ENCODE measurements around the gene SPSB3. TPM values are rescaled to one million over a fixed set of nuclear protein-coding genes. Genes with fewer than 3 reads are reported as not detected.
"Not testable (repeated sequence)": the region's sequence is repeated elsewhere in the genome, so short reads cannot be mapped to it uniquely, and the experiment has no call there.

The SPSB3 gene
- total RNA-seq, 1 donor from 2014 or later, result 36.1 TPM

DNA sequence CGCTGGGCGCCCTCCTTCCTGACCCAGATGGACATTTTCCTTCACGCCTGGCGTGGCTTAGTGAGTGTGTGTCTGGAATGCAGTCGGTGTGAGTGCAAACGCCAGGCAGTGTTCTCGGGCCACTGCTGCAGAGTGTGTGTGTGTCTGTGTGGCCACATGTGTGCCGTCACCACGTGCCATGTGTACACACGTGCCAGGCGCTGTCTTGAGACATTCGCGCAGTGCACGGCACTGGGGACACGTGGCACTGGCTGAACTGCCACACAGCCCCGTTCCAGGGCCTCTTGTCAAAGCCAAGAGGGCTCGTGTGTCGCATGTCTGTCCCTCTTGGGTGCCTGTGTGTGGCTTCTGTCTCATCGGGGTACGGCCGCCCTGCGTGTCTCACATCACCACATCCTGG lies 47.6 kb downstream of the SPSB3 start:
- DNase-seq (ENCODE audit: missing footprints), result no peak
- no peak for ATAC-seq
- intact Hi-C loops (cut with DNase I), result no loop called here

GRCh38 chr16:1734123-1734522 lies 48.2 kb downstream of the SPSB3 start:
- ATAC-seq (peak; percentile 30), DNase-seq (ENCODE audit: missing footprints) (no peak)
- intact Hi-C loops (cut with DNase I), result no loop called here

GRCh38 chr16:1732551-1732987 lies 49.8 kb downstream of the SPSB3 start:
- ATAC-seq; intact Hi-C loops (cut with DNase I); DNase-seq (ENCODE audit: missing footprints): not testable (repeated sequence)

DNA sequence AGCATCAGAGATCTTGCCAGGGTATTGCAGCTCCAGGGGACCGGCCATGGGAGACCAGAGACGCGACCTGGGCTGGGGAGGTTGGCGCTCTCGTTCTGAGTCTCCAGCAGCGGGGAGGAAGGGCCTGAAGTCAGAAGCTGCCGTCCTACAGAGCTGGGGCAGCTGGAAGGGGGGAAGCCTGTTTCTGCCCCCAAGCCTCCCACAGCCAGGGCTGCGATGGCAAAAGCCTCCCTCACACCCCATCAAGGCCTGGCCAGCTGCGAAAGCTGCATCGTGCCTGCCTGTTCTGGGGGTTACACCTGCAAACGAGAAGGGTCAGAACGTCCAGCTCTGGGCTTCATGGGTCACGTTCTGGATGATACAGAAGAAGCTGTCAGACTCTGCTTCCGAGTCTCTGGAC lies 50.3 kb downstream of the SPSB3 start:
- intact Hi-C loops (cut with DNase I), result no loop called here
- no peak for ATAC-seq
- no peak for DNase-seq (ENCODE audit: missing footprints)

GRCh38 chr16:1731603-1732002 lies 50.8 kb downstream of the SPSB3 start:
- ATAC-seq (no peak), DNase-seq (ENCODE audit: missing footprints) (no peak)
- intact Hi-C loops (cut with DNase I), result no loop called here

GRCh38 chr16:1731073-1731472 lies 51.3 kb downstream of the SPSB3 start:
- ATAC-seq (no peak), DNase-seq (ENCODE audit: missing footprints) (no peak)
- intact Hi-C loops (cut with DNase I), result no loop called here

DNA sequence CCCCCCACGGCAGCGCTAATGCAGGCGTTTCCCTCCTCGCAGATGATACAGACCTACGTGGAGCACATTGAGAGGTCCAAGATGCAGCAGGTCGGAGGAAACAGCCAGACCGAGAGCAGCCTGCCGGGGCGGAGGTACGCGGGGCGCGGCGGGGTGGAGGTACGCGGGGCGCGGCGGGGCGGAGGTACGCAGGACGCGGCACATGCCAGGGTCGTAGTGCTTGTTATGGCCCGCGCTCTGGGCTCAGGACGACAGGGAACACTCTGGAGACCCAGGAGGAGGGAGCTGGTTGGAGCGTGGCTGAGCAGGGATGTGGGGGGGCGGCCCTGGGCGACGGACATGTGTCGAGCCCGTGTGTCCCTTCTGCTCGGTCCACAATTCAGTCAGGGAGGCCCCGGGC lies 52.9 kb downstream of the SPSB3 start:
- intact Hi-C loops (cut with DNase I), result no loop called here
- DNase-seq (ENCODE audit: missing footprints) (no peak), ATAC-seq (no peak)

DNA sequence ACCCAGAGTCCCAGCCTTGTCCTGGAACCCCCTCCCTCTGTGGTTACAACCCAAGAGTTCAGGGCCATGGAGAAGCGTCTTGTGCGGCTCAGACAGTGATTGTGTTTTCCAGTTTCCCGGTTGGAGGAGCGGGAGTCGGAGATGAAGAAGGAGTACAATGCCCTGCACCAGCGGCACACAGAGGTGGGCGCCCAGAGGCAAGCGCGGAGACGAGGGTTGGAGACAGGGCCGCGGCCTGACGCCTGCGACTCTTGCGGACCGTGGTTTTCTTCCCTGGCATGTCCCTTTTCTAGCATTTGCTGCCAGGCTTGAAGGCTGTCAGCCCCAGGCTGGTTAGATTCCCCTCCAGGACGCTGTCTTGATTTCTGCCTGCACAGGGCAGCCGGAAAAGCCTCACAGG lies 53.3 kb downstream of the SPSB3 start:
- ATAC-seq, result no peak
- intact Hi-C loops (cut with DNase I), result no loop called here
- peak; percentile 28 for DNase-seq (ENCODE audit: missing footprints)

- intact Hi-C loops (cut with DNase I), result no loop called here
- ATAC-seq (no peak), DNase-seq (ENCODE audit: missing footprints) (peak; percentile 54)
Measured at GRCh38 chr16:1727651-1728624, 54.4 kb downstream of the SPSB3 start.

Small RNA genes within 50 kb of the gene (microRNA-seq; reads per million reads assigned to microRNA genes)
- gene MIR3177, result not detected

Other genes starting within 250 kb of the SPSB3 start
- 30.7 TPM for gene TMEM204, start 248.9 kb downstream of the SPSB3 start, total RNA-seq
- gene IFT140, start 170.5 kb downstream of the SPSB3 start, total RNA-seq, result 7.2 TPM
- gene CRAMP1, start 170.2 kb downstream of the SPSB3 start, total RNA-seq, result 9.8 TPM
- gene JPT2, start 104.3 kb downstream of the SPSB3 start, total RNA-seq, result 41.5 TPM
- 66.4 TPM for gene MAPK8IP3, start 76.4 kb downstream of the SPSB3 start, total RNA-seq
- gene NME3, start 11.0 kb downstream of the SPSB3 start, total RNA-seq, result 33.9 TPM
- gene EME2, start 9.8 kb downstream of the SPSB3 start, total RNA-seq, result 8.2 TPM
- 80.8 TPM for gene MRPS34, start 9.4 kb downstream of the SPSB3 start, total RNA-seq
- 37.9 TPM for gene NUBP2, start 389 bp upstream of the SPSB3 start, total RNA-seq
- gene IGFALS, start 11.1 kb upstream of the SPSB3 start, total RNA-seq, result not detected
- gene HAGH, start 44.3 kb upstream of the SPSB3 start, total RNA-seq, result 171 TPM
- gene FAHD1, start 44.6 kb upstream of the SPSB3 start, total RNA-seq, result 28.3 TPM
- gene MEIOB, start 89.6 kb upstream of the SPSB3 start, total RNA-seq, result not detected
- not detected for gene HS3ST6, start 135.8 kb upstream of the SPSB3 start, total RNA-seq
- gene MSRB1, start 160.6 kb upstream of the SPSB3 start, total RNA-seq, result 25.3 TPM
- 271 TPM for gene RPL3L, start 172.1 kb upstream of the SPSB3 start, total RNA-seq
- 737 TPM for gene NDUFB10, start 177.0 kb upstream of the SPSB3 start, total RNA-seq
- gene RPS2, start 182.3 kb upstream of the SPSB3 start, total RNA-seq, result 907 TPM
- gene RNF151, start 184.3 kb upstream of the SPSB3 start, total RNA-seq, result not detected
- gene TBL3, start 189.5 kb upstream of the SPSB3 start, total RNA-seq, result 24.9 TPM
- 0.22 TPM for gene NOXO1, start 198.9 kb upstream of the SPSB3 start, total RNA-seq
- 25.8 TPM for gene GFER, start 201.6 kb upstream of the SPSB3 start, total RNA-seq
- gene SYNGR3, start 207.4 kb upstream of the SPSB3 start, total RNA-seq, result 0.62 TPM
- gene ZNF598, start 227.2 kb upstream of the SPSB3 start, total RNA-seq, result 18.5 TPM
- gene NPW, start 237.2 kb upstream of the SPSB3 start, total RNA-seq, result not detected
- gene NHERF2, start 244.3 kb upstream of the SPSB3 start, total RNA-seq, result 292 TPM